Measurements from ENCODE around the gene ERV3-1.
"Not testable (repeated sequence)": the region's sequence is repeated elsewhere in the genome, so short reads cannot be mapped to it uniquely, and the experiment has no call there.

The ERV3-1 gene

GRCh38 chr7:64951250-64951848 lies 55.1 kb downstream of the ERV3-1 start:
- no peak overlapping the region for H2AFZ ChIP-seq (ENCODE audit: low read length)
- no peaks in the 10 kb centered on the region for H3K36me3 ChIP-seq (ENCODE audit: insufficient read depth, low read length)
- H3F3A ChIP-seq (ENCODE audit: low read depth) = no peaks in the 10 kb centered on the region
- no peaks in the 10 kb centered on the region for H3K4me1 ChIP-seq (ENCODE audit: insufficient read depth, low read length, poor library complexity, severe bottlenecking)
- no peak overlapping the region for H3K9ac ChIP-seq (ENCODE audit: low read depth, low read length, poor library complexity, severe bottlenecking)
- H3K9me2 ChIP-seq (replicated peaks; ENCODE audit: low read depth, low read length) = no peaks in the 10 kb centered on the region
- no peaks in the 10 kb centered on the region for H4K20me1 ChIP-seq (ENCODE audit: insufficient read depth, low read length, poor library complexity, severe bottlenecking)
- H3K4me2 ChIP-seq (ENCODE audit: low read depth, low read length, poor library complexity, severe bottlenecking) = no peak overlapping the region
- no peaks in the 10 kb centered on the region for H3K27me3 ChIP-seq (ENCODE audit: insufficient read depth, low read length, poor library complexity, severe bottlenecking)
- TF ChIP-seq CTCF (conservative IDR thresholded peaks at IDR 0.05; ENCODE audit: low read length) = peak; percentile 86
- no peak for TF ChIP-seq EZH2phosphoT487 (IDR thresholded peaks at IDR 0.05; ENCODE audit: borderline replicate concordance)
- H3K79me2 ChIP-seq (ENCODE audit: insufficient read depth, low read length) = no peaks in the 10 kb centered on the region
- H3K9me3 ChIP-seq (ENCODE audit: insufficient read depth, low read depth, low read length) = no peaks in the 10 kb centered on the region
- no peak overlapping the region for H3K4me3 ChIP-seq (ENCODE audit: low read length, poor library complexity, severe bottlenecking)

- H3K4me3 ChIP-seq (ENCODE audit: low read length, poor library complexity, severe bottlenecking); H3K4me2 ChIP-seq (ENCODE audit: low read depth, low read length, poor library complexity, severe bottlenecking); H3K27me3 ChIP-seq (ENCODE audit: insufficient read depth, low read length, poor library complexity, severe bottlenecking); H2AFZ ChIP-seq (ENCODE audit: low read length); H3K79me2 ChIP-seq (ENCODE audit: insufficient read depth, low read length); H3K36me3 ChIP-seq (ENCODE audit: insufficient read depth, low read length); H3K9me3 ChIP-seq (ENCODE audit: insufficient read depth, low read depth, low read length); H3K9ac ChIP-seq (ENCODE audit: low read depth, low read length, poor library complexity, severe bottlenecking); H4K20me1 ChIP-seq (ENCODE audit: insufficient read depth, low read length, poor library complexity, severe bottlenecking); H3K9me2 ChIP-seq (replicated peaks; ENCODE audit: low read depth, low read length); H3F3A ChIP-seq (ENCODE audit: low read depth); H3K4me1 ChIP-seq (ENCODE audit: insufficient read depth, low read length, poor library complexity, severe bottlenecking): not testable (repeated sequence)
Observed at GRCh38 chr7:64950673-64951072, 55.8 kb downstream of the ERV3-1 start.

DNA sequence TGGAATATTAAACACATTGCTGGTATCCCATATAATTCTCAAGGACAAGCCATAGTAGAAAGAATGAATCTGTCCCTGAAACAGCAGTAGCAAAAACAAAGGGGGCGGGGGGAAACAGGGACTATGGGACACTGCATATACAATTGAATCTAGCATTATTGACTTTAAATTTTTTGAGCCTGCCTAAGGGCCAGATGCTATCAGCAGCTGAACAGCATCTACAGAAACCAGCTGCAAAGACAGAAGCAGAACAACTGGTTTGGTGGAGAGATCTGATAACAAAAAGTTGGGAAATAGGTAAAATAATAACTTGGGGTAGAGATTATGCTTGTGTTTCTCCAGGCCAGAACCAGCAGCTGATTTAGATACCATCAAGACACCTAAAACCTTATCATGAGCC lies 57.7 kb downstream of the ERV3-1 start:
- not testable (repeated sequence) for H3K4me1 ChIP-seq (ENCODE audit: insufficient read depth, low read length, poor library complexity, severe bottlenecking); H3K79me2 ChIP-seq (ENCODE audit: insufficient read depth, low read length); H3F3A ChIP-seq (ENCODE audit: low read depth); H3K27me3 ChIP-seq (ENCODE audit: insufficient read depth, low read length, poor library complexity, severe bottlenecking); H3K9ac ChIP-seq (ENCODE audit: low read depth, low read length, poor library complexity, severe bottlenecking); H3K4me3 ChIP-seq (ENCODE audit: low read length, poor library complexity, severe bottlenecking); H3K9me2 ChIP-seq (replicated peaks; ENCODE audit: low read depth, low read length); H2AFZ ChIP-seq (ENCODE audit: low read length); H3K36me3 ChIP-seq (ENCODE audit: insufficient read depth, low read length); H4K20me1 ChIP-seq (ENCODE audit: insufficient read depth, low read length, poor library complexity, severe bottlenecking); H3K4me2 ChIP-seq (ENCODE audit: low read depth, low read length, poor library complexity, severe bottlenecking); H3K9me3 ChIP-seq (ENCODE audit: insufficient read depth, low read depth, low read length)

GRCh38 chr7:64947252-64948000 lies 59.1 kb downstream of the ERV3-1 start:
- Histone ChIP-seq H3F3A (ENCODE audit: low read depth) (no peaks in the 10 kb centered on the region), H3K4me1 (ENCODE audit: insufficient read depth, low read length, poor library complexity, severe bottlenecking) (no peaks in the 10 kb centered on the region), H3K9me2 (replicated peaks; ENCODE audit: low read depth, low read length) (no peaks in the 10 kb centered on the region), H3K9me3 (ENCODE audit: insufficient read depth, low read depth, low read length) (no peaks in the 10 kb centered on the region), H3K4me2 (ENCODE audit: low read depth, low read length, poor library complexity, severe bottlenecking) (no peak overlapping the region), H3K27me3 (ENCODE audit: insufficient read depth, low read length, poor library complexity, severe bottlenecking) (no peaks in the 10 kb centered on the region), H3K36me3 (ENCODE audit: insufficient read depth, low read length) (no peaks in the 10 kb centered on the region), H3K9ac (ENCODE audit: low read depth, low read length, poor library complexity, severe bottlenecking) (no peak overlapping the region), H2AFZ (ENCODE audit: low read length) (no peak overlapping the region), H4K20me1 (ENCODE audit: insufficient read depth, low read length, poor library complexity, severe bottlenecking) (no peaks in the 10 kb centered on the region), H3K4me3 (ENCODE audit: low read length, poor library complexity, severe bottlenecking) (no peak overlapping the region), H3K79me2 (ENCODE audit: insufficient read depth, low read length) (no peaks in the 10 kb centered on the region)
- TF ChIP-seq EZH2phosphoT487 (IDR thresholded peaks at IDR 0.05; ENCODE audit: borderline replicate concordance) (no peak), CTCF (conservative IDR thresholded peaks at IDR 0.05; ENCODE audit: low read length) (no peak)
